Activated CD4-positive, alpha-beta memory T cell treated with anti-CD3 and anti-CD28 coated beads, Interleukin-2, amount 10 ng/mL, durations not matched to agents 7 days and 5 days (primary cell): ENCODE measurements around the gene NSUN6. TPM values are rescaled to one million over a fixed set of nuclear protein-coding genes. Genes with fewer than 3 reads are reported as not detected.

Experiments used
- CTCF ChIA-PET: fragments of 350-600 bp; sonication (Branson Sonifier 250); formaldehyde crosslinking; loops from one replicate; lab custom pipeline; 2021; ENCODE audit warnings: antibody characterized with exemption, inconsistent platforms; lab: Charles Lee
- POLR2A ChIA-PET: fragments of 350-600 bp; sonication (Branson Sonifier 250); formaldehyde crosslinking; loops from one replicate; lab custom pipeline; 2021; ENCODE audit warnings: antibody characterized with exemption; lab: Charles Lee
- DNase-seq: peaks from one replicate; pipeline ENCODE4 v3.0.0-alpha.2; 2020
- H3K27ac Mint-ChIP-seq: one replicate; pipeline ENCODE4 v1.8.0; 2021; ENCODE audit warnings: mild to moderate bottlenecking, mixed read lengths
- H3K27me3 Mint-ChIP-seq: one replicate; pipeline ENCODE4 v1.8.0; 2021; ENCODE audit warnings: mixed read lengths
- H3K36me3 Mint-ChIP-seq: one replicate; pipeline ENCODE4 v1.8.0; 2021; ENCODE audit warnings: low read depth, mixed read lengths
- H3K4me1 Mint-ChIP-seq: one replicate; pipeline ENCODE4 v1.8.0; 2021; ENCODE audit warnings: mixed read lengths
- H3K4me3 Mint-ChIP-seq: one replicate; pipeline ENCODE4 v1.8.0; 2021; ENCODE audit warnings: mild to moderate bottlenecking, mixed read lengths
- H3K9me3 Mint-ChIP-seq: one replicate; pipeline ENCODE4 v1.8.0; 2021; ENCODE audit warnings: mixed read lengths
- total RNA-seq, 2 experiments: library from RNA; stranded (reverse); gene quantifications; one replicate each; pipeline ENCODE4 v1.2.3, GENCODE V29; 2021

The NSUN6 gene
- total RNA-seq, 2 experiments from 2014 or later, result 31.0 to 35.0 TPM

DNA sequence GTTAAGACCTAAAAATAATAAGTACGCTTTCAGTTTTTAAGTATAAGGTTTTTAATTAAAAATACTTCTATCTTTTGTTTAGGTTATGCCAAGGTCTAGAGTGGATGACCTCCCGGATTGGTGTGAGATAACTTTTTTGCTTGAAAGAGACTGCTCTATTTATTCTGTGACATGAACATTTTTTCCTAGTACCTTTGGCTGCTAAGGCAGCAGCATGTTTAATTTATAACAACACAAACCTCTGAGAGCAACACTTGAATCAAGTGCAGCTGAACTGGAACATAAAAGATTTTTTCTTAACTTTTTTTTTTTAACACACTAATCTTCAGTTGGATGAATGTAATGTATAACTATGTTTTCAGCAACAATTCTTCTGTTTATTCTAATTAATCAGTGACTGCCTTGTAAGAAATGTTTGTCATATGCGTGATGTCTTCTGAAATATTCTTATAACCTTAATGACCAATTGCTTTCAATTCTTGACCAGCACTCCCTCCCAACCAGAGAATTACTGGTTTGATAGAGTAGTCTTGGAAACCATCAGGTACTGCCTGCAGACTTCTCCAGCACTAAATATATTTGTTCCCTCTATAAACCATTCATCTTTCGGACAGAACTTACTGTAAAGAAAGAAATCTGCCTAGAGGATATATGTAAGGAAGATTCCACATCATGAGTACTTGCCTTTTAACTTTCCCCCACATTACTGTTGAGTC is 23.9 kb upstream of the NSUN6 start:
- DNase-seq, result no peak
- CTCF ChIA-PET, result no interaction called here
- H3K27me3 Mint-ChIP-seq, result no peaks in the 10 kb centered on the region
- H3K4me3 Mint-ChIP-seq, result no peak overlapping the region
- H3K4me1 Mint-ChIP-seq, result no peaks in the 10 kb centered on the region
- no peaks in the 10 kb centered on the region for H3K9me3 Mint-ChIP-seq
- POLR2A ChIA-PET, result no interaction called here
- H3K36me3 Mint-ChIP-seq, result peaks cover 44% of the 10 kb centered on the region
- no peak overlapping the region for H3K27ac Mint-ChIP-seq

DNA sequence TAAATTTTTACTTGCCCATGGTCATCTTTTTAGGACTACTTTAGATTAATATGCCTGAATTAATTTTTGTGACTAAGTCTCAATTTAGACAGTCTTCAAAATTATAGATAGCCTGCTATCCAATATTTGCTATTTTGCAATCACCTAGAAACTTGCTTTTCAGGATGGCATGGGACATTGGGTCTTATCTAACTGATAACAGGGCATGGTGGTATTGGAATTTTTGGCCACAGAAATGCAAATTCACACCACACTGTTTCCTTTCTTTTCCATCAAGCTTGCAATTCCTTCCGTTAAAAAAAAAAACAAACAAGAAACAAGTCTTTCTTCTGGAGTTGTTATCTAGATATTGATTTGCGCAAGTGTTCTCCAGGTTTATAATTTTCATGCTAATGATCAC is 16.6 kb upstream of the NSUN6 start:
- Mint-ChIP-seq H3K27ac (no peak overlapping the region), H3K27me3 (no peaks in the 10 kb centered on the region), H3K4me3 (no peak overlapping the region), H3K36me3 (peaks cover 51% of the 10 kb centered on the region), H3K4me1 (peaks cover 20% of the 10 kb centered on the region), H3K9me3 (no peaks in the 10 kb centered on the region)
- POLR2A ChIA-PET, result interaction anchor here (0.8 kb wide), 1 partner anchor 9 kb away, joined by 3 read pairs; the partner anchor contains the start of gene ARL5B
- no peak for DNase-seq
- CTCF ChIA-PET, result interaction anchor here (1.3 kb wide), 1 partner anchor 16 kb away, joined by 4 read pairs; no protein-coding TSS in a partner anchor

DNA sequence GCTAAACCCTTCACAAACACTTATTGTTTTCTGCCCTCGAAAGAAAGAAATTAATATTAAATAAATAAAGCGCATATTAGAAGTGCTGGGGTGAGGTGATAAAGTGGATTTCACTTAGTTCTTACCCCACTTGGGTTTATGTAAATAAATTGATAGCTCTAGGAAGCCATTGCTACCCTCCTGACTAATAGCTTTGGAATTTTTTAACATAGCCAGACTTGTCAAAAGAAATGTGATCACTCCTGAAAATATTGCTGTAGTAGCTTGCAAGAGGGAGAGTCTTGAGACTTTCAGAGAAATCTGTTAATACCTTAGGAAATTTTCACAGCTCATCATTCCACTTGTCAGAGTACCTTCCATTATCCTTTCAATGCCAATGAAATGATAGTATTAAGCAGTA is 15.4 kb upstream of the NSUN6 start:
- DNase-seq, result no peak
- Mint-ChIP-seq H3K4me3 (no peak overlapping the region), H3K4me1 (peaks cover 28% of the 10 kb centered on the region), H3K36me3 (peaks cover 56% of the 10 kb centered on the region), H3K27me3 (no peaks in the 10 kb centered on the region), H3K9me3 (no peaks in the 10 kb centered on the region), H3K27ac (no peak overlapping the region)
- ChIA-PET POLR2A (no interaction called here), CTCF (interaction anchor here (1.3 kb wide), 1 partner anchor 17 kb away, joined by 4 read pairs; no protein-coding TSS in a partner anchor)

DNA sequence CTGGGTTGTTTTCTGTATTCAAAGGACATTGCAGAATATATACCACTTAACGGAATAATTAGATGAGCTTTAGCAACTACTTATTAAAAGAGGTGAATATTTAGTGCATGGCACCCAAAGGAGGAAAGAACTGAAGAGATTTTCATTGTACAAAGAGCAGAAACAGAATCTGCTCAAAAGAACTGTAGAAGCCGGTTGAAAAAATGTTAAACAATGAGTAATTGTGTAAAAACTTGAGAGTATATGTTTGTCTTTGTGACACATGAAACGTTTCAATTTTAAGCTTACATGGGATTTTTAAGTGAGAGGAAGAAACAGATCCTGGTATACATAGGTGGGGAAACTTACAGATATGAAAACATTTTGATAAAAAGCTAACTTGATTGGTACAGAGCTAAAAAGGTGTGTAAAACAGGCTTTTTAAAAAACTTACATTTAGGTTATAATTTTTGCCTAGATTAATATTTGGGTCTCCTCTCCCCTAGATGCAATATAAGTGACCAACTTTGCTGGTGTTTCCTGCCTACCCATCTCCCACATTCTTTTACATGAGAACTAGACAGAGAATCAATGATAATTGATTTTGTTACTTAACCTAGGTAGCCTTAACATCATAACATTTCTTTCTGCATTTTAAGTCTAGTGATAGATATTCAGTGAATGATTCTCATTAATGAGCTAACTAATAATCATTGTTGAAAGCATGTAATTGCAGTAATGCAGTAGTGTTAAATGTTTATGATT is 14.6 kb upstream of the NSUN6 start:
- ChIA-PET POLR2A (no interaction called here), CTCF (interaction anchor here (1.9 kb wide), 1 partner anchor 17 kb away, joined by 5 read pairs; no protein-coding TSS in a partner anchor)
- H3K27ac Mint-ChIP-seq, result no peak overlapping the region

DNA sequence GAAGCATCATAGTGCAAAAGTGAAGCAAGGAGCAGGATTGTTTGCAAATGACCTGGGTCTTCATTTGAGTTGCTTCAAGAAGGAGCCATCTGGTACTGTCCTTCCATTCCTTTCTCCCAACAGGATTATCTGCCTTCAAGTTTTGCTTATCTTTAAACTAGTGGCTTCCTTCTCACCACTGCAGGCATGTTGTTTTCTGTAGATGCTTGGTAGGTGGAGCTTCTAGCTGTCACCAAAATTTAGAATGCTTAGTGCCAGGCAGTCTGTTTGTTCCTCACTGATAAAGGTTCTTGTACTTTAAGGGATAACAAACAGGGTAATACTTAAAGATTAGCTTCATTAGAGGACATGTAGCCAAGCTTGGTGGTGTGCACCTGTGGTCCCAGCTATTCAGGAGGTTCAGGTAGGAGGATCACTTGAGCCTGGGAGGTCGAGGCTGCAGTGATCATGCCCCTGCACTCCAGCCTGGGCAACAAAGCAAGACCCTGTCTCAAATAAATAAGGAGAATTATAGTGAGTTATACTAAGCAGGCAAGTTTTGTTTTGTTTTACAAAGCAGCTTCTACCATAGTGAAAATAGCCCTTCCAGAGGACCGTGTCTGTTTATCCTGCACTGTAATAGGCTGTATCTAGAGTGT is 13.6 kb upstream of the NSUN6 start:
- H3K4me3 Mint-ChIP-seq, result no peak overlapping the region
- H3K27ac Mint-ChIP-seq, result no peak overlapping the region
- POLR2A ChIA-PET, result interaction anchor here (1.3 kb wide), 1 partner anchor 14 kb away, joined by 3 read pairs; the partner anchor contains the start of gene NSUN6
- DNase-seq, result no peak
- H3K9me3 Mint-ChIP-seq, result no peaks in the 10 kb centered on the region
- peaks cover 43% of the 10 kb centered on the region for H3K4me1 Mint-ChIP-seq
- CTCF ChIA-PET, result interaction anchor here (1.9 kb wide), 1 partner anchor 16 kb away, joined by 5 read pairs; no protein-coding TSS in a partner anchor
- H3K27me3 Mint-ChIP-seq, result no peaks in the 10 kb centered on the region
- peaks cover 57% of the 10 kb centered on the region for H3K36me3 Mint-ChIP-seq

More for the DNA sequence above, 14.6 kb upstream of the NSUN6 start:
- no peak for DNase-seq
- Mint-ChIP-seq H3K27me3 (no peaks in the 10 kb centered on the region), H3K9me3 (no peaks in the 10 kb centered on the region), H3K36me3 (peaks cover 57% of the 10 kb centered on the region), H3K4me3 (no peak overlapping the region), H3K4me1 (peaks cover 36% of the 10 kb centered on the region)

DNA sequence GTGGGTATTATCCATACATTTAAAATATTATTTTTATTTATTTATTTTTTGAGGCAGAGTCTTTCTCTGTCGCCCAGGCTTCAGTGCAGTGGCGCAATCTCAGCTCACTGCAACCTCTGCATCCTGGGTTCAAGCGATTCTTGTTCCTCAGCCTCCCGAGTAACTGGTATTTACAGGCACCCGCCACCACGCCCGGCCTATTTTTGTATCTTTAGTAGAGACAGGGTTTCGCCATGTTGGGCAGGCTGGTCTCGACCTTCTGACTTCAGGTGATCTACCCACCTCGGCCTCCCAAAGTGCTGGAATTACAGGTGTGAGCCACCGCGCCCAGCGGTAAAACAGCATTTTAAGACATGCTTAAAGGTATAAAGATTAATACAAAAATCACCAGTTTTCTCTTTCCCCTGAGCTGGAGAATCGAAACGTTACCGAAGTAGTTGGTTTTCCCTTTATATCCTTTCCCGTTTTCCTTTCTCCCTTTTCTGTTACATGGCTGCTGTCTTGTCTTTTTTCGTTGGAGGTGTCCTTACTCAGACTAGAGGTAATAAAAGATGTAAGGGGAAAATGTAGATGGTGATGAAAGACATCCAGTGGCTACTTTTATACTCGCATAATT is 9.5 kb upstream of the NSUN6 start:
- H3K27ac Mint-ChIP-seq, result peak overlapping the region; percentile 53
- no peak for DNase-seq
- H3K36me3 Mint-ChIP-seq, result peaks cover 38% of the 10 kb centered on the region
- peaks cover 49% of the 10 kb centered on the region for H3K4me1 Mint-ChIP-seq
- CTCF ChIA-PET, result no interaction called here
- POLR2A ChIA-PET, result interaction anchor here (0.9 to 5.9 kb wide), 5 partner anchors 11 to 1017 kb away, joined by 3 to 126 read pairs (median 4); partner anchors contain the start of genes NSUN6 and STAM
- no peaks in the 10 kb centered on the region for H3K9me3 Mint-ChIP-seq
- no peaks in the 10 kb centered on the region for H3K27me3 Mint-ChIP-seq
- H3K4me3 Mint-ChIP-seq, result peak overlapping the region; percentile 71

DNA sequence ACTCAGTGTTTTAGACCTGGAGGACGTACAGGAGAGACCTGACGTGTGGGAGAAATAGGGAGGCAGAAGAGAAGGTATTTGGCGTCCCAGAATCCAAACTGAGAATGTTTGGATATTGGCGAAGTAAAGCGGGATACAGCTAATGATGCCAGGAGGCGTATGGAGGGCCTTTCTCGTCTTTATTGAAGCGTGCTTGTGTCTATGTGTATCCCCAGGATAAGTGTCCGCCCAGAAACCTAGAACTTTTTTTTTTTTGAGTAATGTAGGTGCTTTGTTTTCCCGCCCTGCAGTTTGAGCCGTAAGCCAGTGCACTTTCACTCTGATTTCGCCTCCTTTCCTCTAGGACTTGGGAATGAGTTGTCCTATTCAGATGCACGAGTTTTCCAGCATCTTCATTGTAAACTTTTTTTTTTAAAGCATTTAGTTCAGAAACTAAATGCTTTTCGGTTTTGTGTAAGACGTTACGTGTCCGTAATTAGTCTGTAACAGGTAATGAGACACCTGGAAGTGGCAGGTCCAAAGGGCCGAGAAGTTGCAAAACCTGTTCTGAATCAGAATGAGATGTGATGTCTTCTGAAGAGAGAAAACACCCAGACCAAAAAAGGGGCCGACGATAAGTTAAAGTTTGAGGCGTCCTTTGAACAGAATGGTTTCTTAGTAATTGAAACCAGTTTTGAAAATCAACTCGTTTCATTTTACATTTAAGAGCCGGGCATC is 8.6 kb upstream of the NSUN6 start:
- Mint-ChIP-seq H3K36me3 (peaks cover 37% of the 10 kb centered on the region), H3K4me3 (peak overlapping the region; percentile 100), H3K9me3 (no peaks in the 10 kb centered on the region), H3K4me1 (peaks cover 46% of the 10 kb centered on the region), H3K27ac (peak overlapping the region; percentile 99), H3K27me3 (no peaks in the 10 kb centered on the region)
- CTCF ChIA-PET, result interaction anchor here (2.1 kb wide), 1 partner anchor 11 kb away, joined by 14 read pairs; no protein-coding TSS in a partner anchor
- POLR2A ChIA-PET, result interaction anchor here (0.9 to 5.9 kb wide), 8 partner anchors 12 to 1016 kb away, joined by 3 to 126 read pairs (median 4); partner anchors contain the start of genes NSUN6 and STAM
- DNase-seq, result peak; percentile 23

DNA sequence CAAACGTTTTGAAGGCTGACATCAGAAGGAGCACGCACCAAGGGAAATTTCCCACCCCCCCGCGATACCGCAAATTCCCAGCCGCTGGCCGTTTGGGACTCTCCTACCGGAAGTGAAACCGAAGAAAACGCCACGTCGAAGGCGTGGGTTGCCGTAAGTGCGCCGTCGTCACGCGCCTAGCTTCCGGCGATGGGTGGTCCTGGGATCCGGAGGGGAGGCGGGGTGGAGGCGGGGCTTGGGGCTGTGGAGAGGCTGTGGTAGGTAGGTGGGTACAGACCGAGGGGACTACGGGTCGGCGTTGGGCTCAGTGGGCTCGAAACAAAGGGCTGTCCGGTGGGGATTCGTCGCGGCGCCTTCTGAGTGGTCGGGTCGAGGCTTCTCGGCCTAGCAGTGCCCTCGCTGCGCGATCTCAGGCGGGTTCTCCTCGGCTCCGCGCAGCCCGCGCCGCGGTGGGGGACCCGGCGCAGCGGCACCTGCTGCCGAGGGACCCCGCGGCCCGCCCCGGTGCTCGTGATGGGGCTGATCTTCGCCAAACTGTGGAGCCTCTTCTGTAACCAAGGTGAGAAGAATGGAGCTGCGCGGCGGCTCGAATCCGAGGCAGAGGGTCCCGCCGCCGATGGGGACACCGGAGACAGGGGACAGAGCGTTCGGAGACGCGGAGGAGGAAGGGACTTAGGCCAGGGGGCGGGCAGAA is 7.9 kb upstream of the NSUN6 start, which contains the start of gene ARL5B:
Gene ARL5B (plus strand): TSS at position 307 of the 694 bp plus-strand sequence. CDS start 207 bp downstream, at position 514.
- CTCF ChIA-PET, result interaction anchor here (2.1 kb wide), 1 partner anchor 10 kb away, joined by 14 read pairs; no protein-coding TSS in a partner anchor

DNA sequence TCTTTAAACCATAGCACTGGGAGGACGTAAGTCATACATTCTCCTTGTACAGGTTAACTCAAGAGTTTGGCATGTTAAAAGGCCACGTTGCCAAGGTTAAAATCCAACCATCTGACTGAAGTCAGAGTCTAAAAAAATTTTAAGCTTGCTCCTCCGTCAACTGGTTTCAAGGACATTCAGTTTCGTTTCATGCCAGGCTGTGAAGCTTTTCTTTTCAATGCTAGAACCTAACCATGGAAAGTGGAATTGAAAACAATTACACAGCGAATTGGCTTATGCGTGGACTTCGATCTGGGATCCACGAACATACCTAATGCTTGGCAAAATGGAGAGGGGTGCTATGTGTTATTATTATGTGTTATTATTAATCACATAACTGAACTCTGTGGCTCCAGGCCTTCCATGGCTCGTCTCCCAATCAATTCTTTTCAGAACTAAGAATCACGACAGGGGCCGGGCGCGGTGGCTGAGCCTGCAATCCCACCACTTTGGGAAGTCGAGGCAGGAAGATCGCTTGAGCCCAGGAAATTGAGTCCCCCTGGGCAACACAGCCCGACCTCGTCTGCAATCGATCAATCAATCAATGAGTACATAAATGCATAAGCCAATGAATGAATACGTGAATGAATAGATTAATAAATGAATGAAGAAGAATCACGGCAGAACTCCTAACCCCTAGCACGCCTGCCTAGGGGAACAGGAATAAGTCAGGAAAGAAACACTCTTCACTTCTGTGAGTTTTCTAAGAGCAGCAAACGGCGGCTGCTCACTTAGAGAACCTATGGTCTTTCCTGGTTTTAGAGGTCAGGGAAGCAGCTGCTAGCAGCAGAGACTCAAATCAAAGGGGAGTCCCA is 7.1 kb upstream of the NSUN6 start:
- Mint-ChIP-seq H3K27me3 (no peaks in the 10 kb centered on the region), H3K4me3 (peak overlapping the region; percentile 100), H3K36me3 (peaks cover 43% of the 10 kb centered on the region), H3K27ac (peak overlapping the region; percentile 99), H3K9me3 (no peaks in the 10 kb centered on the region), H3K4me1 (peaks cover 38% of the 10 kb centered on the region)
- CTCF ChIA-PET, result interaction anchor here (2.1 kb wide), 1 partner anchor 10 kb away, joined by 14 read pairs; no protein-coding TSS in a partner anchor
- DNase-seq, result peak; percentile 32
- POLR2A ChIA-PET, result interaction anchor here (0.6 to 5.9 kb wide), 12 partner anchors 10 to 1014 kb away, joined by 3 to 126 read pairs (median 4); partner anchors contain the start of genes NSUN6 and STAM

More for the DNA sequence above, 7.9 kb upstream of the NSUN6 start, which contains the start of gene ARL5B:
- peak within 1 kb of the TSS; percentile 100 for H3K4me3 Mint-ChIP-seq
- H3K9me3 Mint-ChIP-seq, result no peaks in the 10 kb centered on the region
- H3K27me3 Mint-ChIP-seq, result no peaks in the 10 kb centered on the region
- H3K36me3 Mint-ChIP-seq, result peaks cover 40% of the 10 kb centered on the region
- peak within 1 kb of the TSS; percentile 99 for H3K27ac Mint-ChIP-seq
- DNase-seq, result peak; percentile 96
- peaks cover 40% of the 10 kb centered on the region for H3K4me1 Mint-ChIP-seq
- POLR2A ChIA-PET, result interaction anchor here (1.0 to 5.9 kb wide), 9 partner anchors 9 to 1015 kb away, joined by 3 to 126 read pairs (median 4); partner anchors contain the start of genes NSUN6 and STAM

DNA sequence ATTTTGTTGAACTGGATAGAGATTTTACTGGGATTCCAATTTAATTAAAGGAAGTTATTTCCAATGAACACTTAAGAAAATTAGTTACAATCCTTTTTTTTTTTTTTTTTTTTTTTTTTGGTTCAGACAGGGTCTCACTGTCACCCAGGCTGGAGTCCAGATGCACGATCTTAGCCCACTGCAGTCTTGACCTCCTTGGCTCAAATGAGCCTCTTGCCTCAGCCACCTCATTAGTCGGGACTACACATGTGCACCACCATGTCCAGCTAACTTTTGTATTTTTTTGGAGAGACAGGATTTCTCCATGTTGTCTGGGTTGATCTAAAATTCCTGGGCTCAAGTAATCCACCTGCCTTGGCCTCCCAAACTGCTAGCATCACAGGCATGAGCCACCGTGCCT is 5.3 kb upstream of the NSUN6 start:
- CTCF ChIA-PET, result interaction anchor here (0.9 kb wide), 1 partner anchor 10 kb away, joined by 4 read pairs; no protein-coding TSS in a partner anchor

More for the DNA sequence above, 5.3 kb upstream of the NSUN6 start:
- Mint-ChIP-seq H3K4me1 (peaks cover 42% of the 10 kb centered on the region), H3K4me3 (no peak overlapping the region), H3K27ac (no peak overlapping the region), H3K9me3 (no peaks in the 10 kb centered on the region), H3K27me3 (no peaks in the 10 kb centered on the region), H3K36me3 (peaks cover 47% of the 10 kb centered on the region)
- POLR2A ChIA-PET, result no interaction called here
- no peak for DNase-seq
